Mammary epithelial cell (primary cell): Measurements from ENCODE around the gene KRTAP9-4.

ENCODE experiments used
- EZH2 ChIP-seq: IDR thresholded peaks from 2 replicates; pipeline ENCODE4 v1.6.1; 2012; ENCODE audit warnings: low read length, inconsistent platforms, borderline replicate concordance
- TF ChIP-seq, protein P1 (sequence below), 2 donors: IDR thresholded peaks in 1 of 2; conservative IDR thresholded peaks in 1 of 2; 2 replicates each; pipeline ENCODE4 v1.5.1; 2011 to 2012; ENCODE audit warnings: inconsistent platforms in 2 of 2, low read length in 2 of 2, mild to moderate bottlenecking in 2 of 2, control low read depth in 1 of 2, low read depth in 1 of 2; ENCODE audit not compliant: insufficient read depth in 1 of 2; ENCODE audit errors: extremely low read depth in 1 of 2

- TF ChIP-seq, protein P1, sequence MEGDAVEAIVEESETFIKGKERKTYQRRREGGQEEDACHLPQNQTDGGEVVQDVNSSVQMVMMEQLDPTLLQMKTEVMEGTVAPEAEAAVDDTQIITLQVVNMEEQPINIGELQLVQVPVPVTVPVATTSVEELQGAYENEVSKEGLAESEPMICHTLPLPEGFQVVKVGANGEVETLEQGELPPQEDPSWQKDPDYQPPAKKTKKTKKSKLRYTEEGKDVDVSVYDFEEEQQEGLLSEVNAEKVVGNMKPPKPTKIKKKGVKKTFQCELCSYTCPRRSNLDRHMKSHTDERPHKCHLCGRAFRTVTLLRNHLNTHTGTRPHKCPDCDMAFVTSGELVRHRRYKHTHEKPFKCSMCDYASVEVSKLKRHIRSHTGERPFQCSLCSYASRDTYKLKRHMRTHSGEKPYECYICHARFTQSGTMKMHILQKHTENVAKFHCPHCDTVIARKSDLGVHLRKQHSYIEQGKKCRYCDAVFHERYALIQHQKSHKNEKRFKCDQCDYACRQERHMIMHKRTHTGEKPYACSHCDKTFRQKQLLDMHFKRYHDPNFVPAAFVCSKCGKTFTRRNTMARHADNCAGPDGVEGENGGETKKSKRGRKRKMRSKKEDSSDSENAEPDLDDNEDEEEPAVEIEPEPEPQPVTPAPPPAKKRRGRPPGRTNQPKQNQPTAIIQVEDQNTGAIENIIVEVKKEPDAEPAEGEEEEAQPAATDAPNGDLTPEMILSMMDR (conservative IDR thresholded peaks at IDR 0.05 in 1 of 2, IDR thresholded peaks at IDR 0.05 in 1 of 2; ENCODE audit: extremely low read depth in 1 of 2, insufficient read depth in 1 of 2, low read depth in 1 of 2, low read length in 2 of 2), result no peak
- no peak for TF ChIP-seq EZH2
Observed at GRCh38 chr17:41211845-41212466, 37.5 kb upstream of the KRTAP9-4 start.
